ENCODE data around the gene DMXL1.

DNA sequence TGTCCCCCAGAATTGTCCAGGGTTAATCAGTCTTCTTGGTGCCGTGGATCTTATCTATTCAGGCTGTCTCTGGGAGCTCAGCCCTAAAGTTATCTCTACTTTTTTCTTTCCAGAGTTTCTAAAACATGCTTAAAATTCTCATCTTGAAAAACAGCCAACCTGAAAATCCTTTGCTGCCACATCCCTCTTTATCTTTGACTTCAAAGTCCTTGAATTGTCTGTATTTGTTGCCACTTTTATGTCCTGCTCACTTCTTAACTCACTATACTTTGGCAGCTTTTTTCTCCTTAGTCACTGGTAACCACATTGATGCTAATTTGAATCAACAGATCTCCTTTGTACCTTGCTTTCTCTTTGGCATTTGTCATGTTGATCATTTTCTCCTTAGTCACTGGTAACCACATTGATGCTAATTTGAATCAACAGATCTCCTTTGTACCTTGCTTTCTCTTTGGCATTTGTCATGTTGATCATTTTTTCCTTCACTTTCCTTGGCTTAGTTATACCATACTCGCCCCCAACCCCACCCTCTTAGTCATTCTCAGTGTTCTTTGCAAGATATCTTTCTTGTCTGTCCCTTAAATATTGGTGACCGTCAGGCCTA lies 8.5 kb downstream of the DMXL1 start:
- TF ChIP-seq, protein P1, sequence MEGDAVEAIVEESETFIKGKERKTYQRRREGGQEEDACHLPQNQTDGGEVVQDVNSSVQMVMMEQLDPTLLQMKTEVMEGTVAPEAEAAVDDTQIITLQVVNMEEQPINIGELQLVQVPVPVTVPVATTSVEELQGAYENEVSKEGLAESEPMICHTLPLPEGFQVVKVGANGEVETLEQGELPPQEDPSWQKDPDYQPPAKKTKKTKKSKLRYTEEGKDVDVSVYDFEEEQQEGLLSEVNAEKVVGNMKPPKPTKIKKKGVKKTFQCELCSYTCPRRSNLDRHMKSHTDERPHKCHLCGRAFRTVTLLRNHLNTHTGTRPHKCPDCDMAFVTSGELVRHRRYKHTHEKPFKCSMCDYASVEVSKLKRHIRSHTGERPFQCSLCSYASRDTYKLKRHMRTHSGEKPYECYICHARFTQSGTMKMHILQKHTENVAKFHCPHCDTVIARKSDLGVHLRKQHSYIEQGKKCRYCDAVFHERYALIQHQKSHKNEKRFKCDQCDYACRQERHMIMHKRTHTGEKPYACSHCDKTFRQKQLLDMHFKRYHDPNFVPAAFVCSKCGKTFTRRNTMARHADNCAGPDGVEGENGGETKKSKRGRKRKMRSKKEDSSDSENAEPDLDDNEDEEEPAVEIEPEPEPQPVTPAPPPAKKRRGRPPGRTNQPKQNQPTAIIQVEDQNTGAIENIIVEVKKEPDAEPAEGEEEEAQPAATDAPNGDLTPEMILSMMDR (IDR thresholded peaks at IDR 0.05) = no peak
- no peak for TF ChIP-seq POLR2A (IDR thresholded peaks at IDR 0.05)
- no peak for TF ChIP-seq POLR2AphosphoS5 (IDR thresholded peaks at IDR 0.05)

All from breast epithelium (tissue), 3 donors.